HG02885 (cell line): ENCODE data around the gene CADM2.

Experiments used
- ATAC-seq: cut with Tn5 transposase; IDR thresholded peaks from one replicate; pipeline ENCODE4 v1.9.1; 2021; ENCODE audit warnings: mild to moderate bottlenecking; ENCODE audit not compliant: unreplicated experiment, poor library complexity

Gene CADM2

DNA sequence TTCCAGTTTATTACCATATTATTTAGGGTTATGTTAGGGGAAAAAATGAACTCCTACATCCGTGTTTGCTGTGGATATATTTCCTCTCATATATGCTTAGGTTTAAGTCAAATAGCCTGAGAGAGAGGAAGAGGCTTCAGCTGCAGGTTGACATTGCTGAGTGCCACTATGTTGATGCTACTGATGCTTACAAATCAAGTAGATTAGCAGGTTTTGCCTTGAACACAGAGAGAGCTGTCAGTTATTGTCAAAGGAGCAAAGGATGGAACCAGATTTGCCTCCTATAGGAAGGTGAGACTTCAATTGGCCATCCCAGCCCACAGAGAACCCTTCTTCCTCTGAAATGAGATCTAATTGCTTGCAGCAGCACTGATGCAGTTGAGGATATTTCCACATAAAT is 339.2 kb downstream of the CADM2 start:
- no peak for ATAC-seq

DNA sequence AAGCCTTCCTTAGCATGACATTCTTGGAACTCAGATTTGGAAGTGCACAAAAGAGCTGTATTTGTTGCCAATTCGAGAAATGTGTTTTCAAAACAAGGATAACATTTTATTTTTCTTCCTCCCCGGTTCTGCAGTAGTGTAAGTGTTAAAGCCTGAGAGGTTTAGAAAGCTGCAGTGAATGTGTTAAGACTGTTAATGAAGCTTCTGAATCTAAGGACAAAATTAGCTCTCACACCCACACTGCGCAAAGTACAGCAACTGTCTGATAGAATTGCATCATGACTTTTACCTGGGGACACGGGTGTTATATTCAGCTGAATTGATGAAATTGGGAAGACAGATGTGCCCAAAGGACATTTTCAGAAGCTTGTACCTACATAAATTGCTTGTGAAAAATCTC is 344.4 kb downstream of the CADM2 start:
- ATAC-seq, result no peak

- no peak for ATAC-seq
Observed at GRCh38 chr3:85304360-85304964, 345.7 kb downstream of the CADM2 start.

DNA sequence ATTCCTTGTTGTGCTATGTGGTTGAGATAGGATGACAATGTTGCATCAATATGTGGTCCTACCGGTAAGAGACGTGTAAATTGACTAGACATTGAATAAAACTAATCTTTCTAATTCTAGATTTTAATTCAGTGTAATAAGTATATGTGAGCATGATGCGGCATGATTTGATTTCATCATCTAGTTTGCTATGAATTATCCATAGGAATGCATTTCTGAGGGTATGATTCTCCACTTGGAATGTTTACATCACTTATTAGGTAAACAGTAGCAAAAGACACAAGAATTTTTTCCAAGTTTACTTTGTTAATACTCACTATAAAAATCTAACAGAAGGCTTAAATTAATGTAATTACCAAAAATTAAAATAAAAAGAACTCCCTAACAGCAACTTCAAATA is 353.5 kb downstream of the CADM2 start:
- no peak for ATAC-seq

DNA sequence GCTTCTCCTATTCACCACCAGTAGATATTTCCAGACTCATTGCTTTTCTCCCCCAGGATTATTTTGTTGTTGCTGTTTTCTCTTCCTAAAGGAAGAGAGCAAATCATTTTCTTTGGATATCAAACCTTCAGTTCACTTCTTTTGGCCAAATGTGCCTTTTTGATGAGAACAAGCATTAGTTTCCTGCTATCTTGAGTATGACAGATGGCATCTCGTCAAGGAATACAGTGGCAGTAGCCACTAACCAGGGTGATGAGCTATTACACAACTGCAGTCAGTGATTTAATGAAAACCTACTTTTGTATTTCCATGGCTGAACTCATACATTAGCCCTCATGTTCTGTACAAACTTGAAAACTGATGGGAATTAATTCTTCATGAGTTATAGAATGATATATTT is 354.6 kb downstream of the CADM2 start:
- ATAC-seq, result no peak

DNA sequence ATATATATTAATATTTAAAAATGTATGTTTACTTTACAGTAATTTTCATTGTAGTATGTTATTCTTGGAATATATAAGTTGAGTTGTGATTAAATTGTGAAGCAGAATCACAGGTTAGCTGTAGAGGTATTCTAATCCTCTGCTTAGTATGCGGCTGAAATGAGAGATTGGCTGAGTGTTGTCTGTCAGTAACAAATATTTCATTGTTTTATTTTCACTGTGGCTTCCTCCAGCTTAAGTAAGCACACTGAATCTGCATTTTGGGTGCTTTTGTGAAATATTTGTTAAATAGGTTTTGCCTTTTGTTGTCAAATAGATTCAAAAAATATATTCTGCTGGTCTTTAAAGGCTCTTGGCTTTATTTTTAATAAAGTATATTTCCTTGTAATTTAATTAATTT is 357.5 kb downstream of the CADM2 start:
- no peak for ATAC-seq

DNA sequence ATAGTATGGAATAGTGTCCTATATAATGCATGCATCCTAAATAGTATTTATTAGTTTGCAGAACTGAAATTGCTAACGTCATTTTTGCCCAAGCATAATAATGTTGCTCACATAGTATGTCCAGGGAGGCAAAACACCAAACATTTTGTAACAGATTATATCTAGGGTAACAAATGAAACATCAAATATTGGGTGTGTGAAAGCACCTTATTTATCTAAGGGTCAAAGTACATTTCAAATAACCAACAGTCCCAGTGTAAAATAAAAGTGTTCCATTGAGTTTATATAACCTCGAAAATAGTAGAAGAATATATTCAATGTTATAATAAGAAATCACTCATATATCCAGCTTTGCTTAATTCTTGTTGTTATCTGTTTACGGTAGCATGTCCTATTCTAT is 363.1 kb downstream of the CADM2 start:
- ATAC-seq, result no peak

- no peak for ATAC-seq
Observed at GRCh38 chr3:85330071-85330470, 371.3 kb downstream of the CADM2 start.

GRCh38 chr3:85337895-85338294 is 379.1 kb downstream of the CADM2 start:
- ATAC-seq, result no peak

- ATAC-seq, result peak; percentile 62
Observed at GRCh38 chr3:85342915-85343314, 384.1 kb downstream of the CADM2 start.

DNA sequence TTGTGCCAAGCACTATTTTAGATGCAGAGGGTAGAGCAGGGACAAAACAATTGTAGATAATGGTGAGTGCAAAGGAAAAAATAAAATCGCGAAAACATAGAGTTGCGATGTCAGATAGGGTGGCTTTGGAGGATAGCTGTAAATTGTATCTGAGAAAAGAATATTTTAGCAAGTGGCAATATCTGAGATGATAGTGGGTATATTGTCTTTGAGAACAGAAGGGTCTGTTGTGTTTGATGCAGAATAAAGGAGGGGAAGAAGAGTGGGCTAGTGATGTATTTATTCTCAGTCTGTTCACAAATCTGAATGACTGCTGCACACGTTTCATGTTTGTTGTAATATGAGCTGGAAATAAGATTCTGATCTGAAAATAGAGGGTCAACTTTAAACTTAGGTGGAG is 396.8 kb downstream of the CADM2 start:
- no peak for ATAC-seq

GRCh38 chr3:85360742-85361387 is 402.1 kb downstream of the CADM2 start:
- ATAC-seq, result peak; percentile 90

GRCh38 chr3:85364296-85364909 is 405.6 kb downstream of the CADM2 start:
- ATAC-seq, result no peak

- ATAC-seq, result no peak
Observed at GRCh38 chr3:85370341-85370740, 411.6 kb downstream of the CADM2 start.

- ATAC-seq, result no peak
Observed at GRCh38 chr3:85376131-85376530, 417.3 kb downstream of the CADM2 start.

GRCh38 chr3:85377115-85377514 is 418.3 kb downstream of the CADM2 start:
- no peak for ATAC-seq

GRCh38 chr3:85384372-85384771 is 425.6 kb downstream of the CADM2 start:
- no peak for ATAC-seq

DNA sequence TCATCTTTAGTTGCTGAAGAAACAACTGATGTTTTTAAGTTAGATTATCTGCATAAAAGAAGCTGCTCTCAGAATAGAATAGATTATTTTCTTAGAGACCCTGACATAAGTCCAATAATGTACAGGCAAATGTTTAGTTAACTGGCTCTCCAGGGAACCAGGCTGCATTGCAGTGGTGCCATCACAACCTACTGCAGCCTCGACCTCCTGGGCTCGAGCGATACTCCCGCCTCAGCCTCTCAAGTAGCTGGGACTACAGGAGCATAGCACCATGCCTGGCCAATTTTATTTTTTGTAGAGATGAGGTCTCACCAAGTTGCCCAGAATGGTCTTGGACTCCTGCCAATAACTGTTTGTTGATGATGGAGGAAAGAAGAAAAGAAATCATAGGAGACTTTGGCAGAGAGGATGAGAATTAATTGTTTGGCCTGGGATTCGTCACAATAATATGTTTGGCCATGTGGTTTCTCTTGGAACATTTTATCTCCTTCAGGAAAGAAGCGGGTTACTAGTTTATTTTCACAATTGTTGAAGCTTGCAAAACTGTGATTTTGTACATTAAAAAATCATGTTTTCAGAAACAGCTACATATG is 429.2 kb downstream of the CADM2 start:
- ATAC-seq, result no peak

DNA sequence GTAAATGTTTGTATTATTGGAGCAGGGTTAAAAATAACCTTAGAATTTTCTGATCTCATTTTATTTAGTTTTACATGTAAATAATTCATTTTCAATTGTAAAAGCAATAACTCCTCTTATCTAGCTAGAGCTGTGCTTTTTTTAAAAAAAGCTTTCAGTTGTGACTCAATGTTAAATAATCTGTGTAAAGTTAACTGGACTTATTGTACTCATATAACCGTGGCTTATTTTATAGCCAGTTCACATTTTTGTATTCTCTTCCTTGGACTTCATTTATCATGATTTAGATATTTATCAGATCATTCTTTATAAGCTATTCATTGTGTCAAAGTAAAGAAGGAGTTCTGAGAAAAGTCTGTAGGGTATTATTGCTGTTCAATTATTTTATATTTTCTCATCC is 435.6 kb downstream of the CADM2 start:
- ATAC-seq, result no peak

GRCh38 chr3:85397434-85397833 is 438.6 kb downstream of the CADM2 start:
- no peak for ATAC-seq

- no peak for ATAC-seq
Observed at GRCh38 chr3:85426121-85426520, 467.3 kb downstream of the CADM2 start.

DNA sequence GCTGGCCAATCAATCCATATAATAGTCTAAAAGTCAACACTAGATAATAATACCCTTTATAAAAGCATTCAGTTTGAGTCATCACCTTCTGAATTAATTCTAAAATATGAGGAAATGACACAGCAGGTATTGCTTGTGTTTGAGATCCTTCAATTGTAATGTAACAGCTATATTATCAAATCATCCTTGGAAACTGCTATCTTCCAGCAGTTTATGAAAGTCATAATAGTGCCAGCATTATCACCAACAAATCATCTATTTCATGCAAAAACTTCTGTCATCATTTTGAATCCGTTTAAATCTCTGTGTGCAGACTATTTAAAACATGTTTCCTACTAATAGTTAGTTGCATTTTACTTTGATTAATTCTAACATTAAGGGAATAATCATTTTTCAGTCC is 468.7 kb downstream of the CADM2 start:
- ATAC-seq, result no peak
